Skin epidermis (tissue), 12 donors: ENCODE results near the gene AFF1.
A peak's percentile ranks its signal among the peaks of the same experiment; 100 is the strongest.

Experiments
- H3K27ac ChIP-seq, 21 experiments: fragments of 200-600 bp; sonication (generic) in 11 of 21; one replicate each; pipeline ENCODE4 v1.5.0; 2020; ENCODE audit warnings: mild to moderate bottlenecking in 3 of 21, inconsistent platforms in 2 of 21, moderate library complexity in 2 of 21
- H3K4me3 ChIP-seq, 7 experiments: fragments of 200-600 bp; sonication (generic) in 2 of 7; one replicate each; pipeline ENCODE4 v1.5.0; 2020; ENCODE audit warnings: inconsistent platforms in 2 of 7, mild to moderate bottlenecking in 2 of 7, moderate library complexity in 1 of 7

Gene AFF1

DNA sequence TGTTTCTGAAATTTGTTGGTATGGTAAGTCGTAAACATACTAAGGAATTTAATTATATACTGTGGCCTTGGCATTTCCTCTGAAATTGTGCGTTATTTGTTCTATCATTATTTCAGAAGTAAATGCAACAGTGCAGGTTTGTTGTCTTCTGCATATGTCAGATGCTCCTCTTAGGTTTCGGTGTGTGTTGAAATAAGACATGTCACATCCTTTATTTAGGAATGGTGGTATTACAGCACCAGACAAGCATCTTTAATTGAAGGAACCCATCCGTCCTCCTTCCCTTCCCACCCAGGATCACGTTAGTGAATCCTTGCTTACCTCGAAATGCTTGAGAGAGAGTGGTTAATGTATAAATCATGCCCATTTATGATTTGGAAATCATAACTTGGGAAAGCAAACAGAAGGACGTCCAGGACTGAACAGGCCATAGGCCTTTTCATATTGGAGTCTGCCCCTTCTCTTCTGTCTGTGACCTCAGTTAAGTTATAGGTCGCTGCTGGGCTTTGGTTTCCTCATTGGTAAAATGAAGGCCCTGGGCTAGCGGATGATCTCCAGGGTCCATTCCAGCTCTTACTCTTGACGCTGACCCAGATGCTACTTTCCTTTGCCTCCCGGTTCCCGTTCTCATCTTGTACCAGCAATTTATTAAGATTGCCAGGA, 151.5 kb downstream of the AFF1 start:
- Histone ChIP-seq H3K4me3 (no peak overlapping the region), H3K27ac (peak overlapping the region in 3 of 21 experiments; percentile 18 to 47 (median 42))

DNA sequence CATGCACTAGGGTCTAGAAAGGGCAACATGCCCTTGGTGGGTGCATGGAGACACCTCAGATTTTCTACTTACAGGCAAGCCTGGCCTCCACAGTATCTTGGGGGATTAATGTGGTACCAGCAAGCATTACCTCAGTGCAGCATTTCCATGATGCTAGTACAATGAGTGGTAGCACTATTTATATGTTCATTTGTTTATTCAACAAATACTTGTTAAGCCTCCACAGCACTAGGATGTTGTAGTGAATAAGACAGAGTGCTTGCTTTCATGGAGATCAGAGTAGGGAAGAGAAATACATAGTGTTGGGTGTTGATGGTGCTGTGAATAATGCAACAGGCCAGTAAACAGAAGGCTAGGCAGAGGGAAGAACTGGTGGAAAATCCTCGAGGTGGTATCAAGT, 152.2 kb downstream of the AFF1 start:
- no peak overlapping the region for H3K4me3 ChIP-seq
- peak overlapping the region in 9 of 21 experiments; percentile 1 to 55 (median 18) for H3K27ac ChIP-seq

DNA sequence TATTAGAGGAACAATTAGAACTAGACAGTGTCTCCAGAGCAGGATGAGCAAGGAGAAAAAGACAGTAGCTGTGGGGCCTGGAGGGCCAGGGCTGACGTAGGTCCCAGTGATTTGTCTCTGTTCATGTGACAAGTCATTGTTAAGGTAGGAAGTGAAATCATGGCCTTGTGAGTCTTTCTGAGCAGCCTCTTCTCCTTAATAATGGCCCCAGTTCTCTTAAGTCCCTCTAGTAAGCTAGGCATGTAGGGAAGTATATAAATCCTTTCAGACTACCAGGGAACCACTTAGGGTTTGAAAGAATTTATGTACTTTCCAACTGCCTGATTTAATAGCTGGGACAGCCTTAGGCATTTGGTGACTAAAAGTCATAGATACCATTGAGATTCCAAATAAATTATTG, 152.6 kb downstream of the AFF1 start:
- Histone ChIP-seq H3K4me3 (no peak overlapping the region), H3K27ac (peak overlapping the region in 9 of 21 experiments; percentile 1 to 55 (median 18))

DNA sequence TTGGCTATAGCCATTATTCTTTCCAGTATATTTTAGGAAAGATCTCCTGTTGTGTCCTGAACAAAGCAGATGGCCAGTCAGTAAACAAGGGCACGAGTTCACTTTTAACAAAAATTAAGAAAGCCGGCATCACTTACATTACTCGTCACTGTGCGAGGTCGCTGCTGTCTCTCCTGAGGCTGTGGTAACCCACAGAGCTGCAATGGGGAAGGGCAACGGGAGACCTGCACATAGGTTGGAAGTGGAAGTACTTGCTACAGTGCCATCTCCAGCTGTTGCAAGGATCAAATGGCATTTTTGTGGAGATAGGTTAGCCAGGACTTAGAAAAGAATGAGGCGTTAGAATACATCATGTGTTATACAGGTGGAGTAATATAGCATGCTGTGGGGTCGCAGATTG, 153.4 kb downstream of the AFF1 start:
- Histone ChIP-seq H3K4me3 (no peak overlapping the region), H3K27ac (peak overlapping the region in 3 of 21 experiments; percentile 1 to 54 (median 7))

DNA sequence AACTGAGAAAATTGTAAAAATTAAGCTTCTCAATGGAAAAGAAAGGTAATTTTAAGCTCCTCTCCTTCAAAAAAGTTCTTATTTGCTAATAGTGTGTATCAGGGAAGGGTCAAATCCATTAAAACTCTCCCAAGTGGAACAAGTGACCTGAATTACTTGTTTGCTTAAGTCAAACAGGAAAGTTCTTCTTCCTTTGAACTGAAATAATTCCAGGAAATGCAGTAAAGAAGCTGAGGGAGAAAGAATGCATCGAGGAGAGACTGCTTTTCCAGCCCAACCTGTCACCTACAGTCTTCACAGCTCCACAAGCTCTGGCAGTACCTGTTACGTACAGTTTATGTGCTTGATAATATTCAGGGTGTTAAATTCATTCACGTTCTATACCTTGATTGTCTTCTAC, 154.6 kb downstream of the AFF1 start:
- Histone ChIP-seq H3K27ac (peak overlapping the region in 5 of 21 experiments; percentile 4 to 66 (median 37)), H3K4me3 (no peak overlapping the region)

DNA sequence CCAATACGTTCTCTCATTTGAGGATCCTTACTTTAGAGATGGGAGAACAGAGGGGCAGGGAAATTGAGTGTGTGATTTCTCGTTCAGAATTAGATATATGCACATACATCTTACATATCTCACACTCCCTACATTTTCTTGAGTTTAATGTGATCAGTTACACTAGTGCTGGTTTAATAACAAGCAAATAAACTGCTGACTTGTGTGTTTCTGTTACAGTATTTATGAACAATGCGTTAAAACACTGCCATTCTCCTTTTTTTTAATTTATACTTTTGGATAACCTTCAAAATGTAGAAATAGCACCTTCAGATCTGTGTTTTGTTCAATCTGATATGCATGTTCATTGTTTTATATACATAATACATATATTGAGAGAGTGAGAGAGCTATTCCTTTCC, 155.5 kb downstream of the AFF1 start:
- Histone ChIP-seq H3K27ac (no peak overlapping the region), H3K4me3 (no peak overlapping the region)

DNA sequence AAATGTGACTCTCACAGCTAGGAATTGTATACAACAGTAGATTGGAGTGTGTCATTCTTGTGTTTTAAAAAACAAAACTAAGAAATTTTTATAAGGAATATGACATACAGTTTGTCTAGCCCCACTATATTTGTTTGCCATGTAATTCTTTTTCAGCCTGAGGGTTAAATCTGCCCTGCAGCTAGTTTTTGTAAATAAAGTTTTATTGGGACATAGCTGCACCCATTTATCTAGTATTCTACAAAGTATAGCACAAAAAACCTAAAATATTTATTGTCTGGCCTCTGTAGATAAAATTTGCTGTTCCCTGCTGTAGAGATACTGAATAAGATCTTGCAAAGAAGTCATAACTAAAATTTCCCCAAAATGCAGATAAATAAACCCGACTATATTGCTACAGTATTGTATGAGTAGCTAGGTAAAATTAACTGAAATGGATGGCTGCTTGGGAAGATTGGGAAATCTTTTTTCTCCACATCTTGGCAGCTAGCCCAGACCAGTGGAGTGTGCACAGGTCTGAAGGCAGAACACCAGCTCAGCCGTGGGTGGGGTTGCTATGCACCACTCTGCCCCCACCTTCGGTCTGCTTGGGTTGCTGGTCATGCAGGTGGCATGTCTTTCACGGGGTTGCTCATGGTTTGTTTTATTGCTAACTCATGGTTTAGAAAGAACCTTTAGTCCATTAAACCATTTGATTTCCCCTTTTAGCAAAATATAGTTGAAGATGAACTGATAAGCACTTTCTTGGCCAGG, 157.8 kb downstream of the AFF1 start:
- Histone ChIP-seq H3K4me3 (no peak overlapping the region), H3K27ac (peak overlapping the region in 10 of 21 experiments; percentile 7 to 66 (median 27))

DNA sequence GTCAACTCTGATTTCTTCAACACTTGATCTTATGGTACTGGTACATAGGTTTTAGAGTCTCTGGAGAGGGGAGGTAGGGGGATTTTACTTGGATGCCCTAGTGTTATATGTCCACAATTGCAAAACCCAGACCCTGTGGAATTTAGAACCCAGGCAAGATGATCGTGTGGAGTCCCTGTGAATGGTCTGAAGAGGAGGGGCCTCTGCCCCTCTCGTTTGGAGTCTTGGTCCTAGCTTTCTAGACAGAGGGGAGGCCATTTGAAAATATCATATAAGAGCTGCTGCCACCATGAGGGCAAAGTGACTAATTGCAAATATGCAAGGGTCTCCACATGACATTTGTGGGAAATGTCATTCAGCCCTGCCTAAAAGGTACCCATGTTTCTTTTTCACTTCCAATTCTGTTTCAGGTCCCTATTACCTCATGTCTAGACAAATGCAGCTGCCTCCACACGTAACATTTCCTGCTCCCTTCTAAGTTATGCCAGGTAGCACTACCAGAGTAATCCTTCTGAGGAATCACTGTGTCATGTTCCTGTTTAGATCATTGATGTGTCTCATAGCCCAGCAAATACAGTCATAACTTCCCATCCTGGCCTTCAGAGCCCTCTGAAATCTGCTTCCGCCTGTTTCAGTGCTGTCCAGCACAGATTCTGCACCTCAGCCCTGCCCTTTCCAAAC, 158.8 kb downstream of the AFF1 start:
- no peak overlapping the region for H3K4me3 ChIP-seq
- H3K27ac ChIP-seq, result peak overlapping the region in 11 of 21 experiments; percentile 8 to 68 (median 52)

DNA sequence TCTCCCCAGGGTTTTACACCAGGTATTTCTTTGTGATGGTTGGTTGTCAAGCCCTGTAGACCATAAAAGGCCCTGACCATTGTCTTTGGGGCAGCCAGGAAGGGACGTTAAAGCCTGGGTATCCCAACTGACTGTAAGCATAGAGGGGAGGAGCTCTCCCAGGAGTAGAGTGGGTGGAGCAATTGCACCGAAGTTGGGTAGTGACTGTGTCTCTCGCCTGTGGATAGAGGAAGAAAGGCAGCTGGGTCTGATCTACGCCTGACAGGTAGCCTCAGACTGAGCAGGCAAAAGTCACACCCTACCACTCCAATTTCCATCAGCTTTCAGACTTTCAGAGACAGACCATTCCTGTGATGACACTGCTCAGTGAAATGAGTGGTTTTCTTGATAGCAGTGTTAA, 162.3 kb downstream of the AFF1 start:
- Histone ChIP-seq H3K27ac (peak overlapping the region in 2 of 21 experiments; percentile 7 to 35), H3K4me3 (no peak overlapping the region)

DNA sequence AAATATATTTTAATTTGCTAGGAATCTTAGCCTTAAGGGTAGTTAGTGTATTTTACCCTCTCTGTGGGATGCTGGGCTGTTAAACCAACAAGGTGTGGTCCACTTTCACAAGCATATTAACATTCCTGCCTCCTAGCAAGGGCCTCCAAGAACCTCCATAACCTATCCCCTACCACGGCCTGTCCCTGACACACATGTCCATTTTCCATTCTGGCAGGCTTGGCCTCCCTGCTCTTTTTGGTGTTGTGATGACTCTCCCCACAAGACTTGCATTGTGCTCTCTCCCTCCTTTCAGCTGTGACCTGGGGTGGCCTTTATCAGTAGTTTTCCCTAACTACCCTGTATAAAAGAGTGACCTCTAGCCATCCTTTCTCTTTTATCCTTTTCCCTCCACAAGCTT, 165.4 kb downstream of the AFF1 start:
- H3K4me3 ChIP-seq, result no peak overlapping the region
- no peak overlapping the region for H3K27ac ChIP-seq

DNA sequence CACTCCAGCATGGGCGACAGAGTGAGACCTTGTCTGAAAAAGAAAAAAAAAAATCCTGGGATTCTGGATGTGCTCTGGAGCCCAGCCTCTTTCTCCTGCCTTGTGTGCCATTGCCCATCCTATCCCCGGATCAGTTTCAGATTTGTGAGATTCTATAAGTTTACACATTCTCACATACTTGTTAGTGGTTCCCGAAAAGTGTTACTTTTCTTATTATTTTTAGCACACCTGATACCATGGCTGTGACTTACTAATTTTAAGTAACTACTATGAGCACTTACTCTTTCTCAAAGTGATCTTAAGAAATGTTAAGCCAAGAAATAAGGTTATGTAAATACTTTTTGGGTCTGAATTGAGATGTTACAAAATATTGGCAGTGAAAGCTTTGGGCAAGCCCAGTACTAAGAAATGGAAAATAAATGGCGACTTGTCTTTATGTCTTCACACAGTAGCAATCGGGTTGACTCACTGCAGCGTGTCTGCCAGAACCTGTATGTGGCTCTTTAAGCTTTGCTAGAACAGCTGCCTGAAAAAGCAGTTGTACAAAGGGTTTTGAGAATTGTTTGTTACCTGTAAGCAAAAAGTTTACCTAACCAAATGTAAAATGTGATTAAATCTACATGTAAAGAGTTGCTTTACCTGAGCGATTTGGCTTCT, 166.9 kb downstream of the AFF1 start:
- Histone ChIP-seq H3K27ac (peak overlapping the region in 8 of 21 experiments; percentile 8 to 79 (median 67)), H3K4me3 (no peak overlapping the region)

DNA sequence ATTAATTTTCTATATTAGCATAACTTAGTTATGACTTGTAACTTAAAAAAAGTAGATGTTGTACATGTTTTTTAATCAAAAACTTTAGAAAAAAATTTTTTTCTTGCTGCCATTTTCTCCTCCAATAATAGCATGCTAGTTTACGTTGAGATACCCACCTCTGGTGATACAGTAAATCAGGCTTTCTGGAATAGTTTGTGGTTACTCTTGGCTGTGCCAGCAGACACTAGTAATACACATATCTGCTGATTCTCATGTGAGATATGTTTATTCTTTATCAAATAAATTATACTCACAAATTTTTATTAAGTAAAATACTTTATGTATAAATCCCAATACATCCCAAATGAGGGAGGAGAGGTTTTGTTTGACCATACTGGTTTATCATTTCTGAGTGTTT, 168.3 kb downstream of the AFF1 start:
- Histone ChIP-seq H3K4me3 (no peak overlapping the region), H3K27ac (peak overlapping the region in 14 of 21 experiments; percentile 5 to 79 (median 66))

DNA sequence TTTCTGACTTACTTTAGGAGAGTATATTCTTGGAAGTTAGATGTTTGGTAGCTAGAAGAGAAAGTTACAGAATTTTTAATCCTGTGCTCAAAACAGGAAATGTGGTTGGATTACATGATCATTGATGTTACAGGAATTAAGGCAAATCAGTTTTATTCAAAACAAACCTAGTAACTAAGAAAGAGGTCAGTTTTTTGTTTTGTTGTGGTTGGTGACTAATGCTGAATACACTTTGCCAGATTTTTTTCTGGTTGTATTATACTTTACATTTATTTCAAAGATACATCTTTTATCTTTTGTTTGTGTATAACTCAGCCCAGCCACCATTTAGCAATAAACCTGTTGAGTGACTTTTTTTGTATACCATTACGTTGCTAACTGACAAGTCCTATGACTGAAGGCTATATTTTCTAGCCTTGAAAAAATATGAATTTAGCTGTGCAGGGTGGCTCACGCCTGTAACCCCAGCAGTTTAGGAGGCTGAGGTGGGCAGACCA, 168.9 kb downstream of the AFF1 start:
- Histone ChIP-seq H3K4me3 (no peak overlapping the region), H3K27ac (peak overlapping the region in 17 of 21 experiments; percentile 2 to 79 (median 71))

DNA sequence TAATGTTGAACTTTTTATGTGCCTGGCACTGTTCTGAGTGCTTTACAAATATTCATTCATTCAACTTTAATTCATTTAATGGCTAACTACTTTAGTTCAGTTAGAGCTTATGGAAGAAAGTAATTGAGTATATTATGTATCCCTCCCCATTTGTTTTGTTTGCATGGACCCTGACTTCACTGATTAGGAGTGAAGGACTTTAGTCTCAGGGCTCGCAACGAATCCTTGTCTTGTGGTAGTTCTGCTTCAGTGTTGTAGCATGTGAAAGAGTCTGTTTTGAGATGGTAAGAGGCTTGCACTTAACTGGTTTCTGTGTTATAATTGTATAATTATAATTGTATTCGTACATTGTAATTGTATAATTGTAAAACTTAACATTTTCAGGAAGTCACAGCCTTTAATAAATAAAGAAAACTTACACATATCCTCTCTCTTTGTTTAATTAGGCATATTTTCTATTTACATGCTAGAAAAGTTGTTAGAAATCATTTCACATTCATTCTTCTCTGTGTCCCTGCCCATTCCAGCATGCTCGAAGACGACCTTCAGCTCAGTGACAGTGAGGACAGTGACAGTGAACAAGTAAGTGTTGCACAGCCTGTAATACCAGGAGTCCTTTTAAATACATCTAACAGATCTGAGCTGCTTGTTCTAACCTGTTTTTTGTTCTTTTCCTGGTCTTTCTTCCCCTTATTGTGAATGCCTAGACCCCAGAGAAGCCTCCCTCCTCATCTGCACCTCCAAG, 170.5 kb downstream of the AFF1 start:
- Histone ChIP-seq H3K4me3 (no peak overlapping the region), H3K27ac (peak overlapping the region in 3 of 21 experiments; percentile 44 to 74 (median 62))

DNA sequence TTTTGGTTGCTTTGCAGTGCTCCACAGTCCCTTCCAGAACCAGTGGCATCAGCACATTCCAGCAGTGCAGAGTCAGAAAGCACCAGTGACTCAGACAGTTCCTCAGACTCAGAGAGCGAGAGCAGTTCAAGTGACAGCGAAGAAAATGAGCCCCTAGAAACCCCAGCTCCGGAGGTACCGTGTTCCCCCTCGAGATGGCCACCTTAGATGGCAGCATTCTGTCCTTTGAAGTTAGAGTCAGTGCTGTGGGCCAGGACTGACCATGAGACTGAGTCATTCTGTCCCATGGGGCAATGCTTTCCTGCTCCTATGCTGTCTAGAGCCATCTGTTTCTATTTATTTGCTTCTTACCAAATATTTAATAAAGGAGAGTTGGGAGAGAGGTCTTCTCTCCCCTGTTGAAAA, 173.3 kb downstream of the AFF1 start:
- Histone ChIP-seq H3K27ac (peak overlapping the region in 14 of 21 experiments; percentile 9 to 79 (median 55)), H3K4me3 (no peak overlapping the region)

DNA sequence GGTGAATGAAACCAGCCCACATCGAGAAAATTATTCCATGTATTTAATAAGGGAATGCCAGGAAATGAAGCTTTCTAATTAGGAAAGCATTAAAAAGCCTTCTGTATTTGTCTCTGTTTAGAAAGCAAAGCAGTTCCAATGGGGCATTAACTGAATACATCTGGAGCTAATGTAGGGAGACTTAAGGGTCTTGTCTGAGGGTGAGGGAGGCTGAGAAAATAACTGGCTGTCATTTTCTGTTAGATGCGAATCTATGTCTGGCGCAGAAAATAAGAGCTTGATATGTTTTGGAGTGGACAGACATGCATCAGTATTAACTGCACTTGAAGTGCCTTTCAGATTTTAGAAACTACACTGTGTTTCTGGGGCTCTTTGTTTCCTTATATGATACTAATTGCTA, 174.3 kb downstream of the AFF1 start:
- H3K27ac ChIP-seq, result peak overlapping the region in 11 of 21 experiments; percentile 17 to 79 (median 58)
- no peak overlapping the region for H3K4me3 ChIP-seq

DNA sequence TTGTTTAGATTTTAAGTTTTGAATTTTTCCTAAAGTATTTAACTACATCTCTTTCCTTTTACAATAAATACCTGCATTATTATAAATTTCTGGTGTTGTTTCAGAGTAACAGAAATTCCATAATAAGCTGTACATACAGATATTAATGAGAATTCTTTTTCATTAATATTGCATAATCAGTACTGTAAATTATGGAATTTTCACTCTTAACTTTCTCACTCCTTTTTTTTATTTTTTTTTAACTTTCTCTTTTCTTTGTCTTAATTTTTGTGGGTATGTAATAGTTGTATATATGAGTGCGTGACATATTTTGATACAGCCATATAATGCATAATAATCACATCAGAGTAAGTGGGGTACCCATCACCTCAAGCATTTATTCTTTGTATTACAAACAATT, 175.1 kb downstream of the AFF1 start:
- peak overlapping the region in 1 of 21 experiments; percentile 46 for H3K27ac ChIP-seq

DNA sequence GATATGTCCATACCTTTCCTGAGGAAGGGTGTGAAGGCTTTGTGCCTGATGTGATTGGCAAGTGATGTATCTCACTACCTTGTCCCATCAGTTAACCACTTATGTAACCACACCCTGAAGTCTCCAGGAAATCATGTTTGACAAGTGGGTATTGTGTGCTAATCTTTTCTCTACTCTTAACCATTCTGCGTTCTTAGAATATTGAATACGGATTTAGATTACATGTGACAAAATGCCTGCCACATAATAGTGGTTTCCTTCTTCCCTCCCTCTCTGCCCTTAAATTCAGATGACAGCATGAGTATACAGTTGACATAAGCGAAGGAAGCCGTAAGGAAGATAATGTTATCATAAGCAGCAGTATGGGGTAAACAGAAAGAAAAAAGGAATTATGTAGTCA, 177.3 kb downstream of the AFF1 start:
- H3K27ac ChIP-seq, result no peak overlapping the region
- H3K4me3 ChIP-seq, result no peak overlapping the region

More for the DNA sequence above, 175.1 kb downstream of the AFF1 start:
- H3K4me3 ChIP-seq, result no peak overlapping the region
